Brain pericyte (primary cell): ENCODE data around the gene LAMP1.
"Not testable (repeated sequence)": the region's sequence is repeated elsewhere in the genome, so short reads cannot be mapped to it uniquely, and the experiment has no call there.

ENCODE experiments used
- DNase-seq: peaks from one replicate; pipeline ENCODE4 v3.0.0-alpha.2; 2012; ENCODE audit warnings: low read depth, low spot score

The LAMP1 gene

GRCh38 chr13:113327391-113327765, 30.3 kb downstream of the LAMP1 start:
- no peak for DNase-seq

- DNase-seq: no peak
These were observed 30.9 kb downstream of the LAMP1 start for GRCh38 chr13:113327766-113328471.

- DNase-seq: no peak
These were observed 31.8 kb downstream of the LAMP1 start for GRCh38 chr13:113328851-113329250.

- DNase-seq: no peak
These were observed 32.7 kb downstream of the LAMP1 start for GRCh38 chr13:113329656-113330312.

- no peak for DNase-seq
These were observed 35.6 kb downstream of the LAMP1 start for GRCh38 chr13:113332615-113333014.

- no peak for DNase-seq
These were observed 36.0 kb downstream of the LAMP1 start for GRCh38 chr13:113333076-113333475.

GRCh38 chr13:113337556-113337955, 40.5 kb downstream of the LAMP1 start:
- no peak for DNase-seq

- DNase-seq: no peak
These were observed 40.9 kb downstream of the LAMP1 start for GRCh38 chr13:113337976-113338375.

- no peak for DNase-seq
These were observed 41.4 kb downstream of the LAMP1 start for GRCh38 chr13:113338451-113338850.

GRCh38 chr13:113342820-113343691, 46.0 kb downstream of the LAMP1 start:
- DNase-seq: no peak

- no peak for DNase-seq
These were observed 46.6 kb downstream of the LAMP1 start for GRCh38 chr13:113343692-113343968.

GRCh38 chr13:113345486-113345885, 48.4 kb downstream of the LAMP1 start:
- no peak for DNase-seq

- DNase-seq: not testable (repeated sequence)
These were observed 50.7 kb downstream of the LAMP1 start for GRCh38 chr13:113347736-113348225.

- no peak for DNase-seq
These were observed 51.6 kb downstream of the LAMP1 start for GRCh38 chr13:113348591-113348990.

- no peak for DNase-seq
These were observed 52.0 kb downstream of the LAMP1 start for GRCh38 chr13:113349050-113349449.

- DNase-seq: no peak
These were observed 52.5 kb downstream of the LAMP1 start for GRCh38 chr13:113349491-113349890.

- DNase-seq: no peak
These were observed 53.3 kb downstream of the LAMP1 start for GRCh38 chr13:113350065-113350937.

GRCh38 chr13:113350938-113351335, 53.9 kb downstream of the LAMP1 start:
- DNase-seq: no peak

GRCh38 chr13:113351514-113352026, 54.5 kb downstream of the LAMP1 start:
- DNase-seq: no peak

- DNase-seq: no peak
These were observed 56.2 kb downstream of the LAMP1 start for GRCh38 chr13:113353254-113353653.
